ENCODE measurements around the gene BACE1-AS. TPM values are rescaled to one million over a fixed set of nuclear protein-coding genes. Genes with fewer than 3 reads are reported as not detected.
A peak's percentile ranks its signal among the peaks of the same experiment; 100 is the strongest.

Gene BACE1-AS
- total RNA-seq, 2 donors from 2014 or later: 9.7 to 10.1 TPM

GRCh38 chr11:117284053-117284452, 7.1 kb upstream of the BACE1-AS start:
- no peak for DNase-seq (ENCODE audit: low spot score)
- intact Hi-C loops (cut with DNase I): no loop called here

- no peak for DNase-seq (ENCODE audit: low spot score)
- intact Hi-C loops (cut with DNase I): no loop called here
These were observed 4.6 kb upstream of the BACE1-AS start for GRCh38 chr11:117286588-117286987.

GRCh38 chr11:117287668-117288067, 3.5 kb upstream of the BACE1-AS start:
- intact Hi-C loops (cut with DNase I): no loop called here
- no peak for DNase-seq (ENCODE audit: low spot score)

GRCh38 chr11:117289795-117290194, 1.4 kb upstream of the BACE1-AS start:
- intact Hi-C loops (cut with DNase I): no loop called here
- DNase-seq (ENCODE audit: low spot score): no peak

- intact Hi-C loops (cut with DNase I): no loop called here
- no peak for DNase-seq (ENCODE audit: low spot score)
These were observed 1.5 kb downstream of the BACE1-AS start for GRCh38 chr11:117292616-117293015.

GRCh38 chr11:117295438-117296137, 4.4 kb downstream of the BACE1-AS start:
- no peak for DNase-seq (ENCODE audit: low spot score)
- intact Hi-C loops (cut with DNase I): loop anchor here in 1 of 2 donors (1.0 kb wide), 1 partner anchor 37 kb away; no protein-coding TSS in a partner anchor

- DNase-seq (ENCODE audit: low spot score): no peak
These were observed 5.7 kb downstream of the BACE1-AS start for GRCh38 chr11:117296881-117297280.

GRCh38 chr11:117298195-117298594, 7.0 kb downstream of the BACE1-AS start:
- intact Hi-C loops (cut with DNase I): no loop called here
- no peak for DNase-seq (ENCODE audit: low spot score)

More at GRCh38 chr11:117296881-117297280, 5.7 kb downstream of the BACE1-AS start:
- intact Hi-C loops (cut with DNase I): no loop called here

- DNase-seq (ENCODE audit: low spot score): no peak
These were observed 8.5 kb downstream of the BACE1-AS start for GRCh38 chr11:117299351-117300282.

GRCh38 chr11:117300283-117300663, 9.1 kb downstream of the BACE1-AS start:
- intact Hi-C loops (cut with DNase I): no loop called here
- DNase-seq (ENCODE audit: low spot score): peak; percentile 83

More at GRCh38 chr11:117299351-117300282, 8.5 kb downstream of the BACE1-AS start:
- intact Hi-C loops (cut with DNase I): no loop called here

GRCh38 chr11:117300773-117301172, 9.6 kb downstream of the BACE1-AS start:
- intact Hi-C loops (cut with DNase I): no loop called here
- DNase-seq (ENCODE audit: low spot score): no peak

- no peak for DNase-seq (ENCODE audit: low spot score)
- intact Hi-C loops (cut with DNase I): no loop called here
These were observed 11.1 kb downstream of the BACE1-AS start for GRCh38 chr11:117302228-117302627.

GRCh38 chr11:117303101-117303500, 12.0 kb downstream of the BACE1-AS start:
- intact Hi-C loops (cut with DNase I): no loop called here
- no peak for DNase-seq (ENCODE audit: low spot score)

- DNase-seq (ENCODE audit: low spot score): no peak
- intact Hi-C loops (cut with DNase I): no loop called here
These were observed 12.6 kb downstream of the BACE1-AS start for GRCh38 chr11:117303646-117304315.

- no peak for DNase-seq (ENCODE audit: low spot score)
These were observed 14.0 kb downstream of the BACE1-AS start for GRCh38 chr11:117305145-117305544.

GRCh38 chr11:117309310-117309709, 18.2 kb downstream of the BACE1-AS start:
- DNase-seq (ENCODE audit: low spot score): peak; percentile 19
- intact Hi-C loops (cut with DNase I): no loop called here

More at GRCh38 chr11:117305145-117305544, 14.0 kb downstream of the BACE1-AS start:
- intact Hi-C loops (cut with DNase I): no loop called here

GRCh38 chr11:117313091-117313490, 21.9 kb downstream of the BACE1-AS start:
- intact Hi-C loops (cut with DNase I): no loop called here
- DNase-seq (ENCODE audit: low spot score): peak; percentile 34

GRCh38 chr11:117313828-117314768, 23.0 kb downstream of the BACE1-AS start:
- DNase-seq (ENCODE audit: low spot score): peak; percentile 58
- intact Hi-C loops (cut with DNase I): no loop called here

GRCh38 chr11:117314840-117315239, 23.7 kb downstream of the BACE1-AS start:
- DNase-seq (ENCODE audit: low spot score): peak; percentile 68
- intact Hi-C loops (cut with DNase I): no loop called here

Data from posterior vena cava (tissue), 2 donors.